GM21717 (cell line): ENCODE measurements around the gene RASL11B.

Experiments used
- ATAC-seq: cut with Tn5 transposase; IDR thresholded peaks from one replicate; pipeline ENCODE4 v1.9.1; 2021; ENCODE audit warnings: mild to moderate bottlenecking, moderate library complexity; ENCODE audit not compliant: unreplicated experiment

Gene RASL11B

GRCh38 chr4:52912608-52913007 lies 50.5 kb downstream of the RASL11B start:
- ATAC-seq: no peak

DNA sequence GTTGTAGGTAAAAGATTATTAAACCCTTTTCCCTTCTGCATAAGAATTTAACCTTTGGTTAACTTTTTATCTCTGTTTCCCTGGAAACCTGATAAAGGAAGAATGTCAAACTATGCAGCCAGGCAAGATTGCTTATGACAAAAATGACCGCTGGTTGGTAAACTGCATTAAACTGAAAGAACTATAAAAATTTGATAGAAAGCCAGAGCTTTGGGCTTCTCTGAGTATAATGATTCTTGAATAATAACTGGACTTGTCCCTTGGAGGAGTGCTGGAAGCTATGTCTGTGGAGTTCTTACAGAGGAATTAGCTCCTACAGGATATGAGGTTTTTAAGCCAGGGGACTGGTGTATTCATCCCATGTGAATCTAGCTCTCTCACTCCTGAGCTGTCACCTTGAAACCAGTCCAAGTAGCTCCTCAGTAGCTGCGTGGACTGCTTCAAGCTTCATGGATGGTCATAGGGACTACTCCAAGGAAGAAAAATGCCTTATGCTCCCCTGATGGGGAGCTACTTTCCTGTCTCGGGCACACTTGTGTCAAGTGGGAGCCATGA lies 52.0 kb downstream of the RASL11B start:
- ATAC-seq: no peak

DNA sequence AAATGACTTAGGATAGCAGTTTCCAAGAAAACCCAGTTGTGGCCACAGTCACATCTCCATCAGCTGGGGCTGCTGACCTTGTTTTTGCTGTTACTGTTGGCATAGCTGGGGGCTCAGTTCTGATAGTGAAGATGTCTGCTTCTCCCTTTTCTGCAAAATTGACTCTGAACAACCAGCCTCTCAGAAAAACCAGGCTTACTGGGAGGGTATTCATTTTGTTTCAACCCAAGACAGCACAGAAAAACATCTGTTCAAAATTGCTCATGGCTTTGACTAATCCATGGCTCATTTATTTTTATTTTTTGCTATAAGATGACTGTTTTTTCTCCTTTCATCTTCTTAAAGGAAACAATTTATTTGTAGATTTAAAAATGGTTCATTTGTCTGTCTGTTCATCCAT lies 53.1 kb downstream of the RASL11B start:
- ATAC-seq: no peak

DNA sequence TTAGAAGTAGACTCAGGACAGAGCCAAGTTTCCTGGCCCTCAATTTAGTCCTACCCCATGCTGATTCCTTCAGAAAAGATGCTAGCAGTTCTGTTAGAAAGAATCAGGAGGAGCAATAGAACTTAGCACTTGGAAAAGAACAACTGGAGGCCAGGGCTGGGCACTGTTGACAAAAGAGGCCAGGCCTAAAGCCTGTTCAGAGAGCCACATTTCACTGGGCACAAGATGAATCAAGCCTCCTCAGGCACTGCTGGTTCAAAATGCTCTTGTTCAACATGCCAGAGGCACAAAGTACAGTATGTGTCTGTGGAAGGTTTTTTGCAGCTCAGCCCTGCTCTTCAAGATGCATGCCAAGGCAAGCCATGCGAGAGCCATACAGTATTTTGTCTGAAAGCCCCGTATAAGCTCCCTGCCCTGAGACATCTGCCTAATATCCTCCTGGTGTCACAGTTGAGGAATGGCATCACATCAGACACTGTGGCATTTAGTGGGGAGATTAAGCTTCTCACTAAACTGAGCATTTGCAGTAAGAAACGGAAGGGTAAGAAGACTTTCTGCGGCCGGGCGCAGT lies 53.7 kb downstream of the RASL11B start:
- ATAC-seq: no peak
